ENCODE results near the gene MINPP1.
"Not testable (repeated sequence)": the region's sequence is repeated elsewhere in the genome, so short reads cannot be mapped to it uniquely, and the experiment has no call there.

MINPP1 gene

DNA sequence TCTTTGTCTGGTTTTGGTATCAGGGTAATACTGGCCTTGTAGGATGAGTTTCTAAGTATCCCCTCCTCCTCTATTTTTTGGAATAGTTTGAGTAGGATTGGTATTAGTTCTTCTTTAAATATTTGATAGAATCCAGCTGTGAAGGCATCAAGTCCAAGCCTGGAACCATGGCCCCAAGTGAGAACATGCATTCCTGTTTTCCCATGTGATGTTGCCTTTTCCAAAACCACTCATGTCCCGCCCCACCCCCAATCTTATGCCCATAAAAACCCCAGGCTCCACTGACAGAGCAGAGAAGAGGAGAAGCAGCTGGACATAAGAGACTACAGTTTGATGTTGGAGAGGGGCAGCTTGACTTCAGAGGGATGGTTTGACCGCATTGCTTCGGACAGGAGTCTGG, 71.2 kb downstream of the MINPP1 start:
- DNase-seq (ENCODE audit: low spot score), result no peak

DNA sequence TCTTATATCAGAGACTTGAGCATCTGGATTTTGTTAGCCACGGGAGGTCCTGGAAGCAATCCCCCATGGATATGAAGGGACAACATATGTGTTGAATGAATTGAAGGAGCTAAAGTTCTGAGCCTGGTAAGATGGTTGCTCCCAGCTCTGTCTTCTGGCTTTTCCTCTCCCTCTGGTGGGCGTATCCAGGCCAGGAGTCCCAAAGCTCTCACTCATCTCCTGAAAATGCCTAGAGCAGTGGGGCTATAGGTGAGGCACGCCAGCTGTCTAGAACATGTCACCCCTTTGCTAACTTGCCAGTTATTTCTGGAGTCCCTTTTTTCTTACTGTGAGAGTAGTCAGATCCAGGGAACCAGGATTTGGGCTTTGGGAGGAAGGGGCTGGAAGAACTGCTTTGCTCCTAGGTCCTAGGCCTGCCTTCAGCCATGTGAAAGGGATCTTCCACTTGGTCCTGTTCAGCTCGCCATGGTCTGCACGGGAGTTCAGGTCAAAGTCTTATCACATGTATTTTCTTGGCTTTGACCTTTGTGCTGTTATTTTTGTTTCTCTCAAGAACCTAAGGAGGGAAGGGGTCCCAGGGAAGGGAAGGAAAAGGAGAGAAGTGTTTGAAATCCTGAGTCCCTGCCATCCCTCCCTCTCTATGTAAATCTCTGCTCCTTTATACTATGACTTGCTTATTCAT, 73.6 kb downstream of the MINPP1 start:
- no peak for DNase-seq (ENCODE audit: low spot score)

DNA sequence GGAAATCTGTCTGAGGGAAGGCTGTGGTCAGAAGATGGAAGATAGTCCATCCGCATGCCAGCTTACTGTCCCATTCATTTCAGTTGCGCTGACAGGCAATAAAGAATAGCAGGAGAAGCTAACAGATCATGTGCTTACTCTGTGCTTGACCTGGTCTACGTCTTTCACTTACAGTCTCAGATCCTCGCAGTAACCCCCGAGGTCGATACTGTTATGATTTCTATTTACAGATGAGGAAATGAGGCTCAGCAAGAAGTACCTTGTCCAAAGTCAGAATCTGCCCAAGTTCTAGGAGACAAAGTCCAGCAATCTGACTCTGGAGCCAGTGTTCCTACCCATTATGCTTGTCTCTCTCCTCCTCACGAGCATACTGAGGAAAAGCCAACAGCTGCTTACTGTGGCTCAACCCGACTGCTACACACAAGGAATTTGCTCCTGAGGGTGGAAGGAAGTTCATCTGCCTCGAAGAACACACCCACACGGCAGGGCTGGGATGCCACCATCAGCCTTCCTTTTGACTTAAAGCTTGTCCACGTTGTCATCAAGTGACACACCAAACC, 74.2 kb downstream of the MINPP1 start:
- peak; percentile 17 for DNase-seq (ENCODE audit: low spot score)

DNA sequence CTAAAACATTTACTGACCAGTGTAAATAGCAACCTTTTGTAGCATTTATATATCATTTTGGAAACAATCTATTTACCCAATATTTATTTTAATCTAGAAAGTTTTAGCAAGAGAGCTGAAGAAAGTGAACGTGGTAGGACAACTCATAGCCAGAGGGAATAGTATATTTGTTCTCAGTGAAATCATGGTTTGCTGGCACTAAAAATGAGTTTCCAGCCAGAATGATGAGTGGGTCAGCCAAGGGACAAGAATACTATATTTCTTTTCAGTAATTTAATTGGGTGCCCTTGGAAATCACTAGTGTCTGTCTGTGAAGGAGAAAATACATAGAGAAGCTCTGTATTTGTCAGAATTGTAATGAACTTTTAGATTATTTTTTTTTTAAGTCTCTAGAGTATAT, 74.9 kb downstream of the MINPP1 start:
- no peak for DNase-seq (ENCODE audit: low spot score)

DNA sequence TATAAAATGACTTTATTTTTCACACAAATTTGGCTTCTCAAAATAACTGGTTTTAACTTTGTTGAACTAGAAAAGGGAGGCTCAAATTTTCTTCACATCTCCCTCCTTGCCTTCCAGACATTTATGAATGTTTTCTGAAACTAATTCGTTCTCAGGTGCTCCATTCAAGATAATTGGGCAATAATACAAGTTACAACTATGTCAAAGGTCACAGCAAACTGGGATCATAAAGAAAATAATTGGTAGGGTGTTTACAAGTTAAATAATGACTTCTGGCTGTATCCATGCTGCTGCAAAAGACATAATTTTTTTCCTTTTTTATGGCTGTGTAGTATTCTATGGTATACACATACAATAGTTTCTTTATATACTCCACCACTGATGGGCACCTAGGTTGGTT, 75.3 kb downstream of the MINPP1 start:
- DNase-seq (ENCODE audit: low spot score), result no peak

DNA sequence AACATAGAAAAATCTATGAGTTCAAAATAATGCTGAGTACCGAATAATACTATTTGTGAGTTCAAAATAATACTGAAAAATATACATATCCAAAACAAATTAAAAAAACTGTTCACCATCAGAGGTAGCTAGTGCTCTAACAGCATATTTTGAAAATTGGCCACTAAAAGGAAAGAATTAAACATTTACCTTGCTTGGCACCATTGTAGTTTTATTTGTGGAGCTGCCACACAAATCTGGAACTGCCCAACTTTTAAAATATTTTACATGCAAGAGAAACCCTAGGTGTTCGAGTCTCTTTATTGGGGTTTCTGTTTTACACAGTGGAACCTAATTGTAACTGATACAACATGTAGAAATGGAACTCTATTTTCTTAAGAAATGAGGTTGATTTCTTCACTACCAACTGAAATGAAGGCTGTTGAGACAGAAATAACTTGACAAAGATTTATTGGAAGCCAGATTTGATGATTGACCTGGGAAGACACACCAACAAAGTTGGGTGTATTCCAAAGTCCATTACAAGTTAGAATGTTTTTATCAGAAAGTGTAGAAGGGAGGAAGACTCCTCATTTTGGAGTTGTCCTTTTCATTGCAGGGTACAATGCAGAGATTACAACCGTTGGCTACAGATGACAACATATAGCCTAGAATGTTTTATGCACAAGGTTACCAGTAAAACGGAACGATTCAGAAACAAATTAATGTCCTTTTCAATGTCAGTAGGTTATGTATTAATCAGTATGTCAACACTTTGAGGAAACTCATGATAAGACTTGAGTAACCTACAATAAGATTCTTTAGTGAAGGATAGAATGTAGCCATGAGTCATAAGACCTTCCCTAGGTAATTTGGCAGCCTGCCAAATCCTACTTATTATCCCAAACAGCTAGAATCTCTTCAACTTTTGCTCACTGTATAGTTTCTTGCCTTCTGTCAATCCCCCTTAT, 81.1 kb downstream of the MINPP1 start:
- peak; percentile 28 for DNase-seq (ENCODE audit: low spot score)

DNA sequence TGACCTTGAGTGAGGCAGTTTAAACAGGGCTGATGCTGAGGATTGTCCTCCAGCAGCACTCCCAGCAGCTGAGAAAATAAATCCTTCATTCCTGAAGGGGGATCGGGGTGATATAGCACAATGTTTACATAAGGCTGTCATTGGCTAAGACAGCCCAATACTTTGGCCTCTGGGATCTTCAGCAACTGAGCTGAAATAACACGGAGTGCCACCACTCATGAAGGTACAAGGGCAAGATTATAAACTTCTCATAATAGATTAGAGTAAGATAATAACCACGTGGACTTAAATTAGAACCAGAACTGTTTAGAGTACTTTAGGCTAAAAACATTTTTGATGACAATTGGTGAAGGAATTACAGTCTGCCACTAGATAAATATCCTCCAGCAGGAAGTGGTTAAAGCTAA, 85.0 kb downstream of the MINPP1 start:
- no peak for DNase-seq (ENCODE audit: low spot score)

DNA sequence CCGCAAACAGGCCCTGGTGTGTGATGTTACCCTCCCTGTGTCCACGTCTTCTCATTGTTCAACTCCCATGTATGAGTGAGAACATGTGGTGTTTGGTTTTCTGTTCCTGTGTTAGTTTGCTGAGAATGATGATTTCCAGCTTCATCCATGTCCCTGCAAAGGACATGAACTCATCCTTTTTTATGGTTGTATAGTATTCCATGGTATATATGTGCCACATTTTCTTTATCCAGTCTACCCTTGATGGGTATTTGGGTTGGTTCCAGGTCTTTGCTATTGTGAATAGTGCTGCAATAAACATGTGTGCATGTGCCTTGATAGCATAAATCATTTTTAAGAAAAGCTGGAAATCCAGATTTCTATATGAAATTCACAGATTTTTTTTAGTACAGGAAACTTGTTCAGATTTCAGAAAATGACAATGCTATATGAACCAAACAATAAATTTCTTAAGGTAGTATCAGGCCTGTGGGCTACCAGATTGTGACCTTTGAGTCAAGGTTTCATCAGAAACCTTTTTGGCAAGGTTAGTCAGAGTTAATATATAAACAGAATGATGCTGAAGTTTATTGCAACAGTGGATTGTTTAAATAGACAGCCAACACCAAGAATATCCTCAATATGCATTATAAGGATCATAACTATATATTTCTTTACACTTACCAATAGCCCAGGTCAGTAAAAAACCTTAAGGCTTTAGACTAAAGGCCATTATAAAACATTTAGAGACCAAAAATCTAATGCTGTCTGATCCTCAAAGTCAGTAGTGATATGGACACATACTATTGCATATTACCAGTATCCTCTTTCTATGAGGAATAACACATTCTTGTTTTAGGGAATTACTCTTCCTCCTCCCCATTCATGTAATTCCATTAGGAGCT, 86.3 kb downstream of the MINPP1 start:
- DNase-seq (ENCODE audit: low spot score), result no peak

DNA sequence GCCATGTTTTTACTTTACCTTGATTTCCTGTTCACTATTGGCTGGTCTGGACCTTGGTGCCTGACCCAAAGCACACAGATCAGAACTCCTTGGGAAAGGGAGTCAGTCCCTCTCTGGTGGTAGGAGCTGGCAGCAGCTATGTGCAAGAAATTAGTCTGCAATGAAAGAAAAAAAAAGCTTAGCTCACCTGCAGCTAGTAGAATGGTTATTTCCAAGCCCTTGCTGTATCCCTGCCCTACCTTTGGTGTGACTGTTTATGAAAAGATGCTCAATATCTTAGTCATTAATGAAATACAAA, 86.8 kb downstream of the MINPP1 start:
- DNase-seq (ENCODE audit: low spot score), result no peak

DNA sequence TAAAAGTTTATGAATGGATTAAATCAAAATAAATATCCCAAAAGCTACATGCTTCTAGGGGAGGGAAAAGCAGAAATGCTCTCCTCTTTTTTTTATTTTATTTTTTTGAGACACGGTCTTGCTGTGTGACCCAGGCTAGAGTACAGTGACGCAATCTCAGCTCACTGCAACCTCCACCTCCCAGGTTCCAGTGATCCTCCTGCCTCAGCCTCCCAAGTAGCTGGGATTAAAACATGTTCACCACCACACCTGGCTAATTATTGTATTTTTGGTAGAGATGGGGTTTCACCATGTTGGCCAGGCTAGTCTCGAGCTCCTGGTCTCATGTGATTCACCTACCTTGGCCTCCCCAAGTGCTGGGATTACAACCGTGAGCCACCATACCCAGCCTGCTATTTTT, 88.2 kb downstream of the MINPP1 start:
- DNase-seq (ENCODE audit: low spot score), result not testable (repeated sequence)

DNA sequence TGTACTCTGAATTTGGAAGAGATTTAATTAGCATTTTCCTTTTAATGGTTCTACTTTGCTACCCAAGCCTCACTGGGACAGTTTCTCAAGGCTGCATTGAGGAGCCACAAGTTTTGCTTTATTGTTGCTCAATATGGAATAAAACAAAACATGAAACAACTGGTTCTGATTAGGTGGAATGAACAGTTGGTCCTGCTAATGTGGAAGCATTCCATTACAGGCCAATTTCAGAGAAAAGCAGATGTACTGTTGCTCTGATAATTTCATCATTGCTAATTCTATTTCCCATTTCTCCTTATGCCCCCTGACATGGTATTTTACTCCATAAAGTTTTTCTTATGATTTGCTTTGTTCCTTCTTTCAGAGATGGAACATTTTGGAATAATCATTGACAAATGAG, 89.0 kb downstream of the MINPP1 start:
- DNase-seq (ENCODE audit: low spot score), result no peak

DNA sequence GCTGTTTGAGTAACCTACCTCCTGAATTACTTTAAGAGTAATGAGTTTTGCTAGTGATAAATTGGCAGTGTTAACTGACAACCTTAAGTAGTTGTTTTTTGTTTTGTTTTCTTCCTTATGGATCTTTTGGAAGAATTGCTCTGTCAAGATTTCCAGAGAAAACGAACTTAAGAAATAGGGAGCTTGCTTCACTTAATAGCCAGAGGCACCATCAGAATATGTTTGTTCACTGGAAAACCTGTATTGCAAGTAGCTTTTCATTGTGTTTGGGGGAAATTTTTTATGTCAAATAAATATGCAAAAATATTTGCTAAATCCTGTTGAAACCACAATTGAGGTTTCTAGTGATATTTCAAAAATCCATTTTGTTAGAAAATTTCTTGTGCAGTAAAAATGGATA, 89.5 kb downstream of the MINPP1 start:
- no peak for DNase-seq (ENCODE audit: low spot score)

DNA sequence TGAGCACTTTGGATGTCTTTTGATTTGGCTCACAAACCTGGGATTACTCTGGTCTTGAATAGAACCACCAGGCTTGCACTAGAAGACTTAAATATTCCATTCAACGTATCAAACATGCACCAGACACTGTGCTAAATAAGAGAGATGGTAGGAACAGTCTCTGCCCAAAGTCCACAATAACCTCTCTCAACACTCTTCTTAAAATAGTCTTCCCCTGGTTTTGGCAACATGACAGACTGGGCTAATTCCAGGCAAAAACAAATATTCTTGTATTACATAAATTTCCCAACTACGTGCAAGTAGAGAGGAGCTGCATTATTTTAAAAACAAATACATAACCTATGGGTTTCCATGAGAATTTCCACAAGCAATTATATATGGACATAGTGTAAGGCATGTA, 90.2 kb downstream of the MINPP1 start:
- DNase-seq (ENCODE audit: low spot score), result no peak

DNA sequence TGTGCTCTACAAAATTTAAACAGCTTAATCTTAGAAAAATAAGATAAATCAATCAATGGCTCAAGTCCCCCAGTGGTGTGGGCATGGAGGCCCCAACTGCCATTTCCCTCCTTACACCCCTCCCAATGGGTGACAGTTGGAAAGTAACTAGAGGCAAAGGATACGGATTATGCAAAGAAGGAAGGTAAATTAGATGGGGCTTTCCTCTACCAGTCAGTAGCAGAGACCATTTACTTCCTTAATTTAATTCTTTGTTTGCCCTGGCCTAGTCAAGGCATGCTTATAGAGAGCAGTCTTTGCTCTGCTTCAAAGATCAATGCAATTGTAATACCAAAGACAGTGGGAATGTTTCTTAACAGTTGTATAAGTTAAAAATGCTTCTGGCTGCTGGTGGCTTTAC, 91.7 kb downstream of the MINPP1 start:
- no peak for DNase-seq (ENCODE audit: low spot score)

DNA sequence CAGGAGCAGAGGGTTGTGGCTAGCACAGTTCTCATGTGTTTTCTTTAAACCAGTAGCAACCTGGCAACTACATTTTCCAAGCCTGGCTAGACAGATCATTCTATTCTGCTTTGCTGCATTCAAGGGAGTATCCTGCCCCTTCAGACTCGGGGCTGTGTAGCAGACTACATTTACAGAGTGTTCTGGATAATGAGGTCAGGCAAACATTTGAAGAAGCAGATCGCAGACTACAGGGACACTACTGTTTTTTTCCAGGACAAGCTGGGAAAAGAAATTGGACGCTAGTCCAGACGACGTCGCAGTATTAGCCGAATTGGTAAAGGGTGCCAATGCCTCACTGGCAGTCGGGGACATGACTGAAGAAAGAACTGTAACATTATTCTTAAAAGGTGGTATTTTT, 94.0 kb downstream of the MINPP1 start:
- DNase-seq (ENCODE audit: low spot score), result no peak

DNA sequence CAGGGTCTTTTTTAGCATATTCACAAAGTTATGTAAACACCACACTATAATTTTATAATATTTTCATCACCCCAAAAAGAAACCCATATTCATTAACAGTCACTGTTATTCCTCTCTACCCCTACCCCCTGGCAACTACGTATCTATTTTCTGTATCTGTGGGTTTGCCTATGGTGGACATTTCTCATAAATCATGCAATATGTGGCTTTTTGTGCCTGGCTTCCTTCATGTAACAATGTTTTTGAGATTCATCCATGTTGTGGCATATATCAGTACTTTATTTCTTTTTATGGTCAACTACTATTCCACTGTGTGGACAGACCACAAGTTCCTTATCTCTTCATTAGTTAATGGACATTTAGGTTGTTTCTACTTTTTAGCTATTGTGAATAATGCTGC, 95.9 kb downstream of the MINPP1 start:
- no peak for DNase-seq (ENCODE audit: low spot score)

Measured in SW480 (cell line).